ENCODE results near the gene PTPN9.
"Not testable (repeated sequence)": the region's sequence is repeated elsewhere in the genome, so short reads cannot be mapped to it uniquely, and the experiment has no call there.

The PTPN9 gene

DNA sequence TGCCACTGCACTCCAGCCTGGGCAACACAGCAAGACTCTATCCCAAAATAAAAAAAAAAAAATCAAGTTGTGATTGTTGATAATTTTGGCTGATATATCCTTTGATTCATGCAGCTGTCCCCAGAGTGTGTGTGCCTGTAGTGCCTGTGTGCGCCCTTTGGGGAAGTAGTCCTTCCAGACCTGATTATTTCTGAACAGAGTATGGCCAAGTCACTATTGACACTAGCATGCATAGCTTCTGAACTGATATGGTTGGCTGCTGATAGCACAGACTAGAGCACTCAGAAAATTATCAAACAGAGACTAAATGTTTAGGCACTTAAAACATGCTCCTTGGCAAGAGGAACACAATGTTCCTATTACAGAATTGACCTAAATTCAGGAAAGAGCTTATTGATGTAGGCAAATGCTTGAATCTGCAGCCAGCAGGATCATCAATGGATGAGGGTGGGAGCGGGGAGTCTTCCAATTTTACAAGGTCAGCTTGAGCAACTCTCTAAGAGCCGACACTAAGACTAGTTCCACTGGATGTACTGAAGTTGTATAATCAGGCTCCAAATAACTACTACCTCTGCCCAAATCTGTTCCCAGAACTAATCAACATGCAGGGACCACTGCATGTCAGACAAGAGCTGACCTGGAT is 17.7 kb upstream of the PTPN9 start:
- POLR2A ChIA-PET (ENCODE audit: low non-redundant PET), result interaction anchor here (0.7 kb wide), 1 partner anchor 74 kb away, joined by 4 read pairs; no protein-coding TSS in a partner anchor
- CTCF ChIA-PET, result interaction anchor here (0.6 to 1.0 kb wide), 2 partner anchors 13 to 53 kb away, joined by 3 read pairs; no protein-coding TSS in a partner anchor
- TF ChIP-seq, protein P1, sequence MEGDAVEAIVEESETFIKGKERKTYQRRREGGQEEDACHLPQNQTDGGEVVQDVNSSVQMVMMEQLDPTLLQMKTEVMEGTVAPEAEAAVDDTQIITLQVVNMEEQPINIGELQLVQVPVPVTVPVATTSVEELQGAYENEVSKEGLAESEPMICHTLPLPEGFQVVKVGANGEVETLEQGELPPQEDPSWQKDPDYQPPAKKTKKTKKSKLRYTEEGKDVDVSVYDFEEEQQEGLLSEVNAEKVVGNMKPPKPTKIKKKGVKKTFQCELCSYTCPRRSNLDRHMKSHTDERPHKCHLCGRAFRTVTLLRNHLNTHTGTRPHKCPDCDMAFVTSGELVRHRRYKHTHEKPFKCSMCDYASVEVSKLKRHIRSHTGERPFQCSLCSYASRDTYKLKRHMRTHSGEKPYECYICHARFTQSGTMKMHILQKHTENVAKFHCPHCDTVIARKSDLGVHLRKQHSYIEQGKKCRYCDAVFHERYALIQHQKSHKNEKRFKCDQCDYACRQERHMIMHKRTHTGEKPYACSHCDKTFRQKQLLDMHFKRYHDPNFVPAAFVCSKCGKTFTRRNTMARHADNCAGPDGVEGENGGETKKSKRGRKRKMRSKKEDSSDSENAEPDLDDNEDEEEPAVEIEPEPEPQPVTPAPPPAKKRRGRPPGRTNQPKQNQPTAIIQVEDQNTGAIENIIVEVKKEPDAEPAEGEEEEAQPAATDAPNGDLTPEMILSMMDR (conservative IDR thresholded peaks at IDR 0.05; ENCODE audit: low read depth), result no peak
- no peak overlapping the region for H3K27ac ChIP-seq
- no peak for DNase-seq (ENCODE audit: low spot score)

DNA sequence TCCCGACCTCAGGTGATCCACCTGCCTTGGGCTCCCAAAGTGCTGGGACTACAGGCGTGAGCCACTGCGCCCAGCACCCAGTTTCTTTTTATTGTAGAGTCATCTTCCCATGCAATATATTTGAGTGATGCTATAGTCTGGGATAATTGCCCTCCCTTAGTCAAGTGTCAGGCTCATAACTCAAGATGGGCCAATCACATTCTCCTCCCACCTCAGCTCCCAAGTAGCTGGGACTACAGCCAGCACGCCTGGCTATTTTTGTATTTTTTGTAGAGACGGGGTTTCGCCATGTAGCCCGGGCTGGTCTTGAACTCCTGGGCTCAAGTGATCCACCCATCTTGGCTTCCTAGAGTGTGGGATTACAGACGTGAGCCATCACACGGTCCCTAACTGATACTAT is 15.2 kb upstream of the PTPN9 start:
- ChIA-PET CTCF (interaction anchor here (0.6 kb wide), 1 partner anchor 62 kb away, joined by 4 read pairs; no protein-coding TSS in a partner anchor), POLR2A (ENCODE audit: low non-redundant PET) (no interaction called here)

DNA sequence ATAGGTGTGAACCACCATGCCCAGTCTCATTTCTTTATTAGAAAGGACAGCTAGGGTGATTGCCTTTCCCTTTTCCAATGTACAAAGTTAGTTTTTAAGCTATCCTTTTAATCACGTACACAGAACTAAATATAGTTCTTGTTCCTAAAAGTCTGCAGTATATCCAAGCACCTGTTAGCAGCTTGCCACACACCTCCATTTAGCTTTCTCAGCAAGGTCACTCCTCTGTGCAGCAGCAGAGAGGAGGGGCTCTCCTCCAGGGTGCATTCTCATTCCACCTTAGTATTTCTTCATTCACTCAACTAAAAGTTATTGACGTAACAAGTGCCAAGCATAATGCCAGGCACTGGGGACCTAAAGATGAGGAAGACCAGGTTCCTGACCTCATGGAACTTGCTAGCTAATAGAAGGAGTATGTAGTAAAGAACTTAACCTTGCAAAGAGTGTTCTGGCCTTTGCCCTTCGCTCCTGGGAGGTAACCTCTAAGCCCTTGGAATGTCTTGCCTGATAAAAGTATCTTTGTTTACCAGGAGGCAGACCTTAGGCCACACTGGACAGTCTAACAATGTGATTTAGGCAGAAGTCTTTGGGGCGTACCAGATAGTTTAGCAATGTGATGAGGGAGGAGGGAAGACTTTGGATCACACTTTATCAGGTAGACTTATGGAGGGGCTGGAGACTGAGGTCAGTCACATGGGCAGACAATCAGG is 12.7 kb upstream of the PTPN9 start:
- H3K27ac ChIP-seq, result no peak overlapping the region
- DNase-seq (ENCODE audit: low spot score), result no peak
- ChIA-PET CTCF (no interaction called here), POLR2A (ENCODE audit: low non-redundant PET) (no interaction called here)
- TF ChIP-seq, protein P1 (conservative IDR thresholded peaks at IDR 0.05; ENCODE audit: low read depth), result no peak

More for the DNA sequence above, 15.2 kb upstream of the PTPN9 start:
- DNase-seq (ENCODE audit: low spot score), result no peak
- H3K27ac ChIP-seq, result no peak overlapping the region
- TF ChIP-seq, protein P1 (conservative IDR thresholded peaks at IDR 0.05; ENCODE audit: low read depth), result no peak

DNA sequence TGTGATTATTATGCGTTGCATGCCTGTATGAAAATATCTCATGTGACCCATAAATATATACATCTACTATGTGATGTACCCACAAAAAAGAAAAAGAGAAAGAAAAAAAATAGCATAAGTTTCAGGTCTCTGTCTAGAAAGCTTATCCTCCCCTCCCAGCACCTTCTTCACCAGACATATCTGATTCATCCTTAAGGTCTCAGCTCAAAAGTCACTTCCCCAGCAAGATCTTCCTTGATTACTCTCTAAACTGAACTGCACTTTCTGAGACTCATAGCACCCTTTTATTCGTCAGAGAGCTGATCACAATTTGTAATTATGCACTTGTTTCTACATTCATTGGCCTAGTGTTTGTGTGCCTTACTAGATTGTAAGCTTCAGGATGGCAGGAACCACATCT is 11.1 kb upstream of the PTPN9 start:
- H3K27ac ChIP-seq, result no peak overlapping the region
- CTCF ChIA-PET, result no interaction called here

DNA sequence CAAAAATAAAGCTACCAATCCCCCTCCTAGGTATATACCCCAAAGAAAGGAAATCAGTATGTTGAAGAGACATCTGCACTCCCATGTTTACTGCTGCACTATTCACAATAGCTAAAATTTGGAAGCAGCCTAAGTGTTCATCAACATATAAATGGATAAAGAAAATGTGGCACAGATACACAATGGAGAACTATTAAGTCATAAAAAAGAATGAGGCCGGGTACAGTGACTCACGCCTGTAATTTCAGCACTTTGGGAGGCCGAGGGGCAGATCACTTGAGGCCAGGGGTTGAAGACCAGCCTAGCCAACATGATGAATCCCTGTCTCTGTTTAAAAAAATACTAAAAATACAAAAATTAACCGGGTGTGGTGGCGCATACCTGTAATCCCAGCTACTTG is 10.0 kb upstream of the PTPN9 start:
- H3K27ac ChIP-seq, result no peak overlapping the region
- TF ChIP-seq, protein P1 (conservative IDR thresholded peaks at IDR 0.05; ENCODE audit: low read depth), result no peak
- POLR2A ChIA-PET (ENCODE audit: low non-redundant PET), result no interaction called here

More for the DNA sequence above, 11.1 kb upstream of the PTPN9 start:
- TF ChIP-seq, protein P1 (conservative IDR thresholded peaks at IDR 0.05; ENCODE audit: low read depth), result no peak
- POLR2A ChIA-PET (ENCODE audit: low non-redundant PET), result no interaction called here
- DNase-seq (ENCODE audit: low spot score), result no peak

DNA sequence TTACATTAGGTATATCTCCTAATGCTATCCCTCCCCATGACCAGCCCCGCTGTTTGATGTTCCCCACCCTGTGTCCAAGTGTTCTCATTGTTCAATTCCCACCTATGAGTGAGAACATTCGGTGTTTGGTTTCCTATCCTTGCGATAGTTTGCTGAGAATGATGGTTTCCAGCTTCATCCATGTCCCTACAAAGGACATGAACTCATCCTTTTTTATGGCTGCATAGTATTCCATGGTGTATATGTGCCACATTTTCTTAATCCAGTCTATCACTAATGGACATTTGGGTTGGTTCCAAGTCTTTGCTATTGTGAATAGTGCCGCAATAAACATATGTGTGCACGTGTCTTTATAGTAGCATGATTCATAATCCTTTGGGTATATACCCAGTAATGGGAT is 7.3 kb upstream of the PTPN9 start:
- DNase-seq (ENCODE audit: low spot score); H3K27ac ChIP-seq; CTCF ChIA-PET; POLR2A ChIA-PET (ENCODE audit: low non-redundant PET): not testable (repeated sequence)

More for the DNA sequence above, 10.0 kb upstream of the PTPN9 start:
- CTCF ChIA-PET, result no interaction called here
- no peak for DNase-seq (ENCODE audit: low spot score)

DNA sequence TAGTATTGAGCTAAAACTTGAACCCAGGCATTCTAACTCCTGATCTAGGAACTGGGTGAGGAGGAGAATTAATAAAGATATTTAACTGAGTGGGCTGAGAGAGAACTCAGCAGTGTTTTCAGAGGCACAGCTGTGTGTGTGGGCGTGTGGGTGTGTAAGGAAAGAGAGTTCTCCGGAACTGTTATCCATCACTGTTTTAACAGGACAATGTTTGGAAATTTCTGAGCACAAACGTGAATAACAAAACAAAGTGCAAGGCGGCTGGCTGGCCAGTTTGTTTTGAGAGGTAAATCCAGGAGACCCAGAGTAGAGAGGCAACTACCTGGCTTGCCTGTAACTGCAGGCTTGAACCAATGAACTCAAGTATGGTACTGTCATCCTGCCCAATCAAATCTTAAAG is 5.0 kb upstream of the PTPN9 start:
- DNase-seq (ENCODE audit: low spot score), result no peak
- H3K27ac ChIP-seq, result no peak overlapping the region
- TF ChIP-seq, protein P1 (conservative IDR thresholded peaks at IDR 0.05; ENCODE audit: low read depth), result no peak
- POLR2A ChIA-PET (ENCODE audit: low non-redundant PET), result no interaction called here
- CTCF ChIA-PET, result no interaction called here

Data from RWPE1 (cell line).